Activated CD4-positive, CD25-positive, alpha-beta regulatory T cell treated with anti-CD3 and anti-CD28 coated beads, Interleukin-2, amount 50 U/mL, for 16 hours (primary cell): Measurements from ENCODE around the gene MIDN.

Source experiments
- DNase-seq: peaks from one replicate; pipeline ENCODE4 v3.0.0-alpha.2; 2020; ENCODE audit warnings: low read depth, low spot score

The MIDN gene

DNA sequence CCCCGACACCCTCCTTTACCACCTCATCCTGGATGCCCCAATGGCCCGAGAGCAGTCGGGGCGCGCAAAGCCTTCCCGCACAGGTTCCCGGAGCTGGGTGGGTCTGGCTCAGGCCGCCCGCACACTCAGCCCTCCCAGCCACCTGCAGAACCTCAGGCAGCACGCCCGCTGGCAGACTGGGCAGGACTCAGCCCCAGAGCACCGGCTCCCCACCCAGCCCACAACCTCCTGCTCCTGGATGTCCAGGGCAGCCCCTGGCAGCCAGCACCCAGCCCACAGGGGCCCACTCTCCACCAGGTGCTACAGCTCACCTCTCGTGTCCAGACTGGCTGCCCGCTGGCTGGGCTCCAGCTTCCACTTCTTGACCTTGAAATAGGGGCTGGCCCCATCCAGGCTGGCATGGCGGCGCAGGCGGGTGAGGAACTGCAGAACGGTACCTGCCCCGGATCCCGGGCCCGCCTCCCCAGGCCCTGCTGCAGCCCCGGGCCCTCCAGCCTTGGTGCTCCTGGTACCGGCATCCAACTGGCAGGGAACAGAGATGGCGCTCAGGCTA, 15.2 kb upstream of the MIDN start:
- DNase-seq = no peak

DNA sequence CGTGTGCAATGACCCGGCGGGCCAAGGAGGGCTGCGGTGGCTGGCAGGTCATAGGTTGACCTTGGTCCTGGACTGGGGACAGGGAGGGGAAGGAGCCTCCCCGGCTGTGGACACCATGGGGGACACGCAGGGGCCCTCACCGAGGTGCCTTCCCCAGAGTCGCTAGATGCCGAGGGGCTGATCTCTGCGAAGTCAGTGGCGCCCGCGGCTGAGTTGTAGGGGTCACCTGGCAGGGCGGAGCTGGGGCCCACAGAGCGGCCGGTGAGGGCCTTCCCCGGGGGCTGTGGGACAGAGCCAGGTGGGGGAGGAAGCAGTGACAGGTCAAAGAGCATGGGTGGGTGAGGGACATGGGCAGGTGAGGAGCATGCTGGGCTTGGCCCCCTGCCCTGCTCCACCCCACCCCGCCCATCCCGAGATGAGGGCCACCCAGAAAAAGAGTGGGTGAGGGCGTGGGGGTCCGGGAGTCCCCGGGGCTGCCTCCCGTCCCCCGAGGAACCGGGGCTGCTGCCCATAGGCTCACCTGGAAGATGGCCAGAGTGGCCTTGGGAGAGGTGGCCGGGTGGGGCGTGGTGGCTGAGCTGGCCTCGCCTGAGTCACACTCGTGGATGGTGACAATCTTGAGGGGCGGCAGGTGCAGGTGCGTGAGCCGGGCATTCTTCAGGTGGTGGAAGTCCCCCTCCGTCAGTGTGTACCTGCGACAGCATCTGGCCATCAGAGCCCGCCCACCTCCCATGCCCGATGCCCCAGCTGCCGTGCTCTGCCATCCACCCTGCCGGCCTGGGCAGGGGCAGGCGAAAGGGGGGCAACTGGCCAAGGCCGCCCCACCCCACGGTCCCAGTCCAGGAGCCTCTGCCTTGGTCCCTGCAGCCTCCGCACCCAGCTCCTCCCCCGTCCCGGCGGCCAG, 14.1 kb upstream of the MIDN start:
- DNase-seq = no peak

DNA sequence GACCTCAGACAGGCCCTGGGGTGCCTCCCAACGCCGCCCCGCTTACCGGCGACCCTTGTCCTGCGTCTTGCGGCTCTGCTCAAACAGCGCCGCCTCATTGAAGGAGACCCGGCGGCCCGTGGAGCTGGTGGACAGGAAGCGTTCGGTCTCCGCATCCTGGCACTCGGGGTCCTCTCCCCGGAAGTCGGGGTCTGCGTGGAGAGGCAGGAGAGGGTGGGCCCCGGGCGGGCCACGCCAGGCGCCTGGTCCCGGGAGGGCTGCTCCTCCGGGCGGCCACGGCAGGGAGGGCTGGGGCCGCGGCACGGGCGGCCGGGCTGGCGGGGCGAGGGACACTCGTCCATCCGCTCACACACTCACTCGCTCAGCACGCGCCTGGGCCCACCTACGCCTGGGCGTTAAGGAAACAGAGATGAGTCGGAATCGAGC, 13.4 kb upstream of the MIDN start:
- DNase-seq = no peak

DNA sequence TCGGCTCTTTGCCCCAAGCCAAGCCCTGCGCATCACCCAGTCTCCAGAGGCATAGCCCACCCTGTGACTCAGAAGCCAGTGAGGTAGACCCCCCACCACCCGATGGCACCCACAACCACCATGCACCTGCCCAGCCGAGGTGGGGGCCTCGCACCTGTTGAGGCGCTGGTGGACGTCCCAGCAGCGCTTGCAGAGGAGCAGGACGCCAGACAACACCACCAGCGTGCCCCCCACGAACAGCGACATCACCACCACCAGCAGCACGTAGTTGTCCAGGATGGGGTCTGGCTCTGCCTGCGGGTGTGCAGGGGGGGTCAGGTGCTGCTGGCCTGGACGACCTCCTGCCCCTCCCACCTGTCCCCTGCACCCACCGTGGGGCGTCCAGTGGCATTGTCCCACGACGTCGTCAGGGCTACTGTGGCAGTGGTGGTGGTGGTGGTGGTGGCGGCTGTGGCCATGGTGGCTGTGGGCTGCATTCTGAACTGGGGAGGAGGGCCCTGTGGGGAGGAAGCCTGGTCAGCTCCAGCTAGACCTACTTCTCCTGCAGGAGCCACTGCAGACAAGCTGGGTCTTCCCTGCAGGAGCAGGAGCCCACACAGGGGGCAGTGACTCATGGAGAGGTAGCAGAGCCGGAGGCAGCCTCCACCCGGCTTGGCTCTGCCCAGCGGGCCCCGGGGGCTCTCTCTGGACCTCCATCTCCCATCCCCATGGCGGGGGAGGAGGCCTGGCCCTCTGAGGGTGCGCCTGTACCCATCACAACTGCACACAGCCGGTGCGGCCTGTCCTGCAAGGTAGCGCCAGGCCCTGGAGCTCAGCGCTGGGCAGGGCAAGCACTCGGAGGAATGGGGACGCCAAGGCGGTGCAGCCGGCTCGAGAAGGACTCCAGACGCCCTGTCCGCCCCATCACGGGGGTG, 12.5 kb upstream of the MIDN start:
- no peak for DNase-seq

DNA sequence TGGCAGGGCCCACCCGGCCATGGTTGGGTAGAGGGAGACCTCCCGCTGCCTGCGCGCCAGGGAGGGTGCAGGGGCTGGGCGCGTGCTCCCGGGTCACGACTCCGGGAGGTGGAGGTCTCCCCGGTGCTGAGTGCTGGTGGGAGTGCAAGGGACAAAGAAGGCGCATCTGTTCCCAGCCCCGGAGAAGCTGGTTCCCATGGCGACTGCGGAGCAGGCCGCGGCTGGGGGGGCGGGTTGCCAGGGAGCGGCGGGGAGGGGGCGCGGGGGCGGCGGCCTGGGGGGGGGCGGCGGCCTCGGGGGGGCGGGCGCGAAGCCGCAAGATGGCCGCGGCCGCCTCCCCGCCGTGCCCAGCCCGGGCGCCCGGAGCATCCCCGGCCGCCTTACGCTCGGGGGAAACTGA, 11.8 kb upstream of the MIDN start:
- no peak for DNase-seq

DNA sequence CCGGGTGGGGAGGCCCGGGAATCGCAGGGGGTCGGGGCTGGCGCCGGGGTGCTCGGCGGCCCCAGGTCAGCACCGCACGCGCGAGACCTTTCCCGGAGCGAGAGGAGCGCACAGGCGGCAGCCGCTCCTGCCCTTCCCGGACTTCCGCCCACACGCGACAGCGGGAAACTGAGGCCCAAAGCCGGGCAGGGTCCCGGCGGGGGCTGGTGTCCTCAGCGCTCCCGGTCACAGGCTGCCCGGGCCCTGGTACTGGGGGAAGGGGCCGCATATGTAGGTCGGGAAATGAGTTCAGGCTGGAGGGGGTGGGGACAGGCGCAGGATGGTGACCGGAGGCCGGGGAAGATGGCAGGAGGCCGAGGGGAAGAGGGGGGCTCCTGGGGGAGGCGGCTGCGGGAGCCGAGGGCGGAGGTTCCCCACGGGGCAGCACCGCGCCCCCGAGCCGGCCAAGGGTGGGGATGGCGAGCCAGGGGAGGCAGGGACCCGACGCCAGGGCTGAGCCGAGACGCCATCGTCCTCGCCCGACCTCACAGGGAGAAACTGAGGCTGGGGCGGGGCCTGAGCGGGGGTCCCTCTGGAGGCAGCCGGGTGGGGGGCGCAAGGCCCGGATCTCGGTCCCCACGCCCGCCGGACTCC, 11.2 kb upstream of the MIDN start:
- DNase-seq = no peak

DNA sequence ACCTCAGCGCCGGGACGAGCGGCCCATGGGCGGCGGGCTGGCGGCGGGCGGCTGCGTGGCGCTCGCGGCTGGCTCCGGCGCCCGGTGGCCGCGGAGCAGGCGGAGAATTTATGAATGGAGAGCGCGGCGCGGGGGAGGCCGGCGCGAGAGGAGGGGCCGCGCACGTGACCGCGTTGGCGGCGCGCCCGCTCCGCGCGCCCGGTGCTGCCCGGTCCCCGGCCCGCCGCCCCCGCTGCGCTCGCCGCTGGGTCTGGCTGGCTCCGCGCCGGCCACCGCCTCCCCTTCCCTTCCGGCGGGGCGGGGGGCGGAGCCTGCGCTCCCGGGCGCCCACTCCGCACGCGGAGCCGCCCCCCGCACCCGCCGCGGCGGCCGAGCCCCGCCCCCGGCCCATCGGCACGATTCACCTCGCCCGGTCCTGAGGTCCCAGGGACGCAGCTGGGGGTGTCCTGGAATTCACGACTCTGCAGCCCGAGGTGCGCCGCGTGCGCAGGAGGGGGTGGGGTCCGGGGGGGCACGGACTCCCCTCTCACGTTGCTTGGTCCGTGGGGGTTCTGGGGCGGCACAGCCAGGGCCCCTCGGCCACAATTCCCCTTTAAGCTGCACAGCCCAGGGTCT, 10.5 kb upstream of the MIDN start, which contains the start of gene CBARP:
CBARP (minus strand) TSS at position 252 of the 615 bp plus-strand sequence. CDS start 1,905 bp downstream, outside the sequence.
- DNase-seq = no peak

DNA sequence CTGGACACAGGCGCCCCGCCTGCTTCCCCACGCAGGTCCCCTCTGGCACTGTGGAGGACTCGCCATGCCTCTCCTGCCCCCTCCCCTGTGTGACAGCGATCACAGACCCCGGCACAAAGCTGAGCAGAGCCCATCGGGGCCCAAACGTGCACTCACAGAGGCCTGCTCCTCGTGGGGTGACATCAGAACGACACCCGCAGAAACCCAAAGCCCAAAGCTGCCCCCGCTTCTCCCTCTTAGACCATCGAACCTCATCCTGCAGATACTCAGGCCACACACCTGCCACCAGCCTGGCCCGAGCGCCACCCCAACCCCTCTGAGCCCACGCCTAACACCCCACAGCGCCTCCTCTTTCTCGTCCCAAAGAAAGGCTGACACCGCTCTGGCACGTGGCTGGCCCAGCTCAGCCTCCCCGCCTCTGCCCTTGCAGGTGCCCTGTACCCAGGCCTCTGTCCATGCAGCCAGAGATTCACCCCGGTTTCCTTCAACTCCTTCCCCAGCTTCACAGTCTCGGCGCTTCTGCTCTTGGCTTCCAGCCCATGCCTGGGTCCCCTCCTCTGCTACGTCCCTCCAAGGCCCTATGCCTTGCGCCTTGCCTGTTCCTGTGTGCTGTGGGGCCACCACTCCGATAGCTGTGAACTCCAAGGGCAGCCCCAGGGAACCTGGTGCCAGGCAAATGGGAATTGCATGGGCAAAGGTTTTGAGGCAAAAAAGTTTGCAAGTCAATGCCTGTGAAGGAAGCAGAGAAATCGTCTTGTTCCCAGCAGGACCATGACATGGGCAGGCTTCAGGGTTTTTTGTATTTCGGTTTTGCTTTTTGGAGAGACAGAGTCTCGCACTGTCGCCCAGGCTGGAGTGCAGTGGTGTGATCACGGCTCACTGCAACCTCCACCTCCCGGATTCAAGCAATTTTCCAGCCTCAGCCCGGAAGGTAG, 9.7 kb upstream of the MIDN start:
- no peak for DNase-seq

DNA sequence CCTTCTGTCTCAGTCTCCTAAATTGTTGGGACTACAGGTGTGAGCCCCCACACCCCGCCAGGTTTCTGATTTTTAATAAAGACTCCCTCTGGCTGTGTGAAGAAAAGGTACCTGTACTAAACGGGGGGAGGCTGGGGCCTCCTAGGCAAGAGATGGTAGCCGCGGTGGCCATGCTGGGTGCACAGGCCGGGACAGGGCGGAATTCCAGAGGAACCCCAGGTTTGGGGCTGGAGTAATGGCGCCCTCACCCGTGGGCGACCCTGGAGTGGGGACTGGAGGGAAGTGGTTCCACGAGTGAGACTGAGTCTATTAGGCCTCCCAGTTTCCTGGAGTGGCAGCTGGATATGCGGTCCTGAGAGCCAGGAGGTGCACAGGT, 9.0 kb upstream of the MIDN start:
- no peak for DNase-seq

DNA sequence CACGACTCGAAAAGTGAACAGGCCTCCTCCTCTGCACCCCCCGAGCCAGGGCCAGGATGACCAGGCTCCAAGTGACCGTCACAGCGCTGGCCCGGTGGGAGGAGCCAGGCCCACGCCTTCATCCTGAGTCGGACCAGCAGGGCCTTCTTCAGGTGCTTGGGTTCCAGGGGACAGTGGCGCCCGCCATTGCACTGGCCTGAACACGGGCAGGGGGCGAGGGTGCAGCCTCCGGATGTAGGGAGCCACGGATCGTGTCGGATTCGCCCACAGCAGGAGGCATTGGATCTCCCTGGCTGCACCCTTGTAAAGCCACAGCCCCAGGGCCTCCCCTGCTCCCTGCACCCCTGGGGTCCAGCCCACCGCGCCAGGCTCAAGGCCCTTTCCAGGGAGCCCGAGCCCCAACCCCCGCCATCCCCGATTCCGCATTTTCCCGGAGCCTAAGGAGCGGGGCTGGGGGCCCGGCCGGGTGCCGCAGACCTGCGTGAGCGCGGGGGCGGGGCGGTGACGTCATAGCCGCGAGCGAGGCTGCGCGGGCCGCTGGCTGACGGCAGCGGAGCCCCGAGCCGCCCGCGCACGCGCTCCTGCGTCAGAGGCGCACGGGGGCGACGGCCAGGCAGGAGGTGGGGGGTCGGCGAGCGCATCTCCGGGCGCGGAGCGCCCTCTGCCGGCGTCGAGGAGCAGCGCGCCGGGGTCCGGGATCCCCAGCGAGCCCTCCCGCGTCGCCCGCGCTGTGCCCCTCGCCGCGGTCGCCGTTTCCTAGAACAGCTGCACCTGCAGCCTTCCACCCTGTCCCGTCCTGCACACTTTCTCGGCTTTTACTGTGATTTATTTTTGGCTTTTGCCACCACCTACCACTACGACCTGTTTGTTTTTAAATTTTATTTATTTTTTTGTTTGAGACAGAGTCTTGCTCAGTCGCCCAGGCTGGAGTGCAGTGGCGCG, 8.3 kb upstream of the MIDN start:
- DNase-seq = peak; percentile 77

DNA sequence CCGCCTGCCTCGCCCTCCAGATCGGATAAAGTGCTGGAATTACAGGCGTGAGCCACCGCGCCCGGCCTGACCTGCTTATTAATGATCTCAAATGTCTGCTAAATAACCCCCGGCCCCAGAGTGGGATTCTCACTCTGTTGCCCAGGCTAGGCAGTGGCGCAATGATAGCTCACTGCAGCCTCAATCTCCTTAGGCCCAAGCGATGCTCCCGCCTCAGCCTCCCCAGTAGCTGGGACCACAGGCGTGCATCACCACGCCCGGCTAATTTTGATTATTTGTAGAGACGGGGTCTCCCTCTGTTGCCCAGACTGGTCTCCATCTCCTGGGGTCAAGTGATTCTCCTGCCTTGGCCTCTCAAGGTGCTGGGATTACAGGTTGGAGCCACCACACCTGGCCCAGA, 7.5 kb upstream of the MIDN start:
- DNase-seq = no peak

DNA sequence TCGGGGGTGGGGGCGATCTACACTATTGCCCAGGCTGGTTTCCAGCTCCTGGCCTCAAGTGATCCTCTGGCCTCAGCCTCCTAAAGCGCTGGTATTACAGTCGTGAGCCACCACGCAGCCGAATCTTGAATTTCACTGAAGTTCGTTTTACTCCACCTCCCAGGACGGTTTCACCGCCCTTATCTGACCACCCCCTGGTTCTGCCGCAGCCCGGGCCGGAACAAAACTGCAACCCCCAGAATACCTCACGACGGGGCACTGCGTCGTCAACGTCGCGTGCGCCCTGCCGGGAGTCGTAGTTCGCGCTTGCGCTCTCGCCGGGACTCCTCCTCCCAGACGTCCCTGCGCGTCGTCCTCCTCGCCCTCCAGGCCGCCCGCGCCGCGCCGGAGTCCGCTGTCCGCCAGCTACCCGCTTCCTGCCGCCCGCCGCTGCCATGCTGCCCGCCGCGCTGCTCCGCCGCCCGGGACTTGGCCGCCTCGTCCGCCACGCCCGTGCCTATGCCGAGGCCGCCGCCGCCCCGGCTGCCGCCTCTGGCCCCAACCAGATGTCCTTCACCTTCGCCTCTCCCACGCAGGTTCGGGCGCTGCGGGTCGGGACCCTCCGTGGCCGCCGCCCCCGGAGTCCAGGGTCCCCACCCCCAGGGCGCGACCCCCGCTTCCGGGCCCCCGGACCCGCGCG, 6.8 kb upstream of the MIDN start, which contains the start of gene ATP5F1D:
ATP5F1D (plus strand) TSS at position 335 of the 679 bp plus-strand sequence; CDS start at position 435, 100 bp downstream.
- peak; percentile 80 for DNase-seq

DNA sequence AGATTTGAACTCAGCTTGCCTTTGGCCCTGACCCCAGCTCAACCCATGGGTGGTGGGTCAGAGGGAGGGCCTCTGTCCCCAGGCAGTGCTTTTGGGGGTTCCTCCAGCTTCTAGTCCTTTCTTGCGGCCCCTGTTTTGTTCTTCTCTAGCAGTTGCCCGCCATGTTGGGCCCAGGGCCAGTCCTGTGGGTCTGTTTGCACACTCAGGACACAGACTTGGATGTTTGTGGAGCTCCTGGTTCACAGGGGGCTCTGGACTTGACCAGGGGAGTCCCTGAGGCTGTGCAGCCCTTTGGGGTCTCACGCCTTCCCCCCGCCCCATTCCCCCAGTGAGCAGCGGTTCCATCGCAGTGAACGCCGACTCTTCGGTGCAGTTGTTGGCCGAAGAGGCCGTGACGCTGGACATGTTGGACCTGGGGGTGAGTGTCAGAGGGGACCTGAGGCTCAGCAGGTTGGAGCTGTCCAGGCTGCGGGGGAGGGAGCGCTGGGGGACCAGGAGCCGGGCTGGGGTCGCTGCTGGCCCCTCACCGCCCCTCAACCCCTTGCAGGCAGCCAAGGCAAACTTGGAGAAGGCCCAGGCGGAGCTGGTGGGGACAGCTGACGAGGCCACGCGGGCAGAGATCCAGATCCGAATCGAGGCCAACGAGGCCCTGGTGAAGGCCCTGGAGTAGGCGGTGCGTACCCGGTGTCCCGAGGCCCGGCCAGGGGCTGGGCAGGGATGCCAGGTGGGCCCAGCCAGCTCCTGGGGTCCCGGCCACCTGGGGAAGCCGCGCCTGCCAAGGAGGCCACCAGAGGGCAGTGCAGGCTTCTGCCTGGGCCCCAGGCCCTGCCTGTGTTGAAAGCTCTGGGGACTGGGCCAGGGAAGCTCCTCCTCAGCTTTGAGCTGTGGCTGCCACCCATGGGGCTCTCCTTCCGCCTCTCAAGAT, 4.4 kb upstream of the MIDN start:
- DNase-seq = peak; percentile 72

DNA sequence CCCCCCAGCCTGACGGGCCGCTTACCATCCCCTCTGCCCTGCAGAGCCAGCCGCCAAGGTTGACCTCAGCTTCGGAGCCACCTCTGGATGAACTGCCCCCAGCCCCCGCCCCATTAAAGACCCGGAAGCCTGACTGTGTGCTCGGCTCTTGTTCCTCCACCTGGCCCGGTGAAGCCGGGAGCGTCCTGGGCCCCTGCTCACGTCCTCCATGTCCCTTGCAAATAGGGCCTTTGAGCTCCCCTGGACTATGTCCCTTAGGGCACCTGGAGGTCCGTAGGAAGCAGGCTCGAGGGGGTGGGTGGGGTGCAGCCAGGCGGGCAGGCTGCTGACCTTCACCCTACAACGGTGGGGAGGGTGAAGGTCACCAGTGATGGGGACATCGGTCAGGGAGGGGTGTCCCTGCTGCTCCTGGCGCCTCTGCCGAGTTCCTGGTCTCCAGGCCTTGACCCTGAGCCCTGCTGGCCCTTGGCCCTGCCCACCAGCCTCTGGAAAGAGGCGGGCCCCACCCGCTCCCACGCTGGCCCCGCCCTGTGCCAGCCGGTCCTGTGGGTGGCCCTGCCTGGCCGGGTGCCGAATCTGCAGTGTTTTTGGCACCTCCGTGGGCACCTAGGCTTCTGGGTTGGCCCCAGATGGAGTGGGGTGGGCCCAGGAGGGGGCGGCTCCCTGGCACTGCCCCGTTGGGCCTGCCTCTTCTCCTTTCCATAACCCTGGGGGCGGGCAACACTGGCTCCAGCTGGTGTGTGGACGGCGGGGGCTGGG, 3.5 kb upstream of the MIDN start:
- no peak for DNase-seq

DNA sequence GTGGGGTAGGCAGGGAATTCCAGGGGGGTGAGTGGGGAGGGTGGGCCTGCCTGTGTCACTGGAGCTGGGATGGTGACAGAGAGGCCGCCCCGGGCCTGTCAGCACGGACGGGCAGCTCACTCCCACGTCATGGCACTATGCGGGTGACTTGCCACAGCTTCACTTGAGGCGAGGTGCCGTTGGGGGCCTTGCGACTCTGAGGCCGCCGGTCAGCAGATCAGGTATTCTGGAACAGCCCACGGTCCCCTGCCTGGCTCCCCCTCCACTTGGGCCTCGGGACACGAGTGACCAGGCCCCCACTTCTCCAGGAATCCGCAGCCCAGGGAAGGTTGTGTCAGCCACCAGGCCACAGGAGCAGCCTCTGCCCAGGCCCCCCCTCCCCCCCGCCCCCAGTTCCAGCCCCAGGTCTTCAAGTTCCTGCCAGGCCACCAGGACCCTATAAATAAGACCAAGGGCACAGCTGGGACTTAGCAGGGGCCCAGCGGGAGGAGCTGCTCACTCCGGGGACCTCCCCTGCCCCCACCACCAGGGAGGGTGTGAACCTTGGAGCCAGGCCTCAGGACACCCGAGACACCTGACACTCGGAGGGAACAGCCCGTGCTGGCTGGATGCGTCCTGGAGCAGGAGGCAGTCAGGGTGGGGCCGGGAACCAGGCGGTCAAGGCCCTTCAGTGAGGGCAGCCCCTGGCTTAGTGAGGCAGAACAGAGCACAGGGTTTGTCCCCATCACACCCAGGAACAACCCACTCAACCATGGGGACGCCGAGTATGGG, 2.7 kb upstream of the MIDN start:
- no peak for DNase-seq
